GM23248 (cell line): ENCODE measurements around the gene EFCAB6. TPM values are rescaled to one million over a fixed set of nuclear protein-coding genes. Genes with fewer than 3 reads are reported as not detected.

Experiments used
- DNase-seq: peaks from one replicate; pipeline ENCODE4 v3.0.0-alpha.2; 2015
- H2AFZ ChIP-seq: fragments of 200-600 bp; sonication (generic); 2 replicates; pipeline ENCODE4 v1.6.1; 2016; ENCODE audit warnings: antibody characterized with exemption
- H3F3A ChIP-seq: fragments of 200-600 bp; sonication (generic); 2 replicates; pipeline ENCODE4 v1.6.1; 2016; ENCODE audit warnings: mild to moderate bottlenecking, antibody characterized with exemption, mixed run types; ENCODE audit not compliant: insufficient read depth
- H3K27ac ChIP-seq: fragments of 200-600 bp; sonication (generic); 2 replicates; pipeline ENCODE4 v1.5.1; 2016; ENCODE audit warnings: mild to moderate bottlenecking
- H3K27me3 ChIP-seq: fragments of 200-600 bp; sonication (generic); replicated peaks from 2 replicates; pipeline ENCODE4 v1.6.1; 2016; ENCODE audit warnings: mild to moderate bottlenecking; ENCODE audit not compliant: insufficient read depth
- H3K36me3 ChIP-seq: fragments of 200-600 bp; sonication (generic); 2 replicates; pipeline ENCODE4 v1.6.1; 2016; ENCODE audit warnings: low read depth, mild to moderate bottlenecking
- H3K4me1 ChIP-seq: fragments of 200-600 bp; sonication (generic); 2 replicates; pipeline ENCODE4 v1.6.1; 2016; ENCODE audit warnings: mild to moderate bottlenecking; ENCODE audit not compliant: insufficient read depth
- H3K4me2 ChIP-seq: fragments of 200-600 bp; sonication (generic); one replicate; pipeline ENCODE4 v1.6.1; 2016; ENCODE audit warnings: mild to moderate bottlenecking; ENCODE audit not compliant: unreplicated experiment
- H3K4me3 ChIP-seq: fragments of 200-600 bp; sonication (generic); 2 replicates; pipeline ENCODE4 v1.5.1; 2016; ENCODE audit warnings: mild to moderate bottlenecking
- H3K79me2 ChIP-seq: fragments of 200-600 bp; sonication (generic); 2 replicates; pipeline ENCODE4 v1.6.1; 2016; ENCODE audit warnings: mild to moderate bottlenecking; ENCODE audit not compliant: insufficient read depth
- H3K9ac ChIP-seq: fragments of 200-600 bp; sonication (generic); 2 replicates; pipeline ENCODE4 v1.6.1; 2016; ENCODE audit warnings: mild to moderate bottlenecking
- H3K9me2 ChIP-seq: fragments of 200-600 bp; sonication (generic); 2 replicates; pipeline ENCODE4 v1.6.1; 2016; ENCODE audit warnings: mixed run types, mild to moderate bottlenecking, moderate library complexity; ENCODE audit not compliant: insufficient read depth
- H3K9me3 ChIP-seq: fragments of 200-600 bp; sonication (generic); one replicate; pipeline ENCODE4 v1.6.1; 2017; ENCODE audit warnings: low read depth
- H4K20me1 ChIP-seq: fragments of 200-600 bp; sonication (generic); 2 replicates; pipeline ENCODE4 v1.6.0; 2016; ENCODE audit not compliant: insufficient read depth
- EZH2 ChIP-seq: fragments of 200-600 bp; sonication (generic); IDR thresholded peaks from 2 replicates; pipeline ENCODE4 v1.6.1; 2018; ENCODE audit warnings: antibody characterized with exemption, mild to moderate bottlenecking; ENCODE audit not compliant: insufficient read depth, poor library complexity, severe bottlenecking
- EZH2phosphoT487 ChIP-seq: fragments of 200-600 bp; sonication (generic); IDR thresholded peaks from 2 replicates; pipeline ENCODE4 v1.6.1; 2018; ENCODE audit warnings: antibody characterized with exemption, moderate library complexity, mild to moderate bottlenecking, low read depth; ENCODE audit not compliant: insufficient read depth
- WGBS, 2 experiments: methylation state at CpG; one replicate each; pipeline ENCODE4 v1.1.6; 2015 to 2017; ENCODE audit warnings: low lambda C conversion rate in 2 of 2, low coverage in 1 of 2; ENCODE audit errors: missing lambda C conversion rate in 2 of 2; 5-methylcytosine and 5-hydroxymethylcytosine counted together
- in situ Hi-C: fragments of 300-500 bp; cut with MboI; formaldehyde crosslinking; loops from 2 replicates; pipeline ENCODE4 v1.15.0; 2020
- polyA plus RNA-seq: library from polyadenylated mRNA; unstranded; fragments of >200 nt; fragmentation: Nextera tagmentation; extraction: Ambion mirVana; gene quantifications from 2 replicates; pipeline ENCODE4 v1.2.1, GENCODE V29; 2016
- total RNA-seq: library from RNA; depleted of rRNA; stranded (reverse); fragments of >200 nt; shearing (Covaris generic); gene quantifications from 2 replicates; pipeline ENCODE4 v1.2.3, GENCODE V29; 2014

Gene EFCAB6
- total and polyA plus RNA-seq, 2 experiments from 2014 or later: 1.5 to 2.1 TPM

DNA sequence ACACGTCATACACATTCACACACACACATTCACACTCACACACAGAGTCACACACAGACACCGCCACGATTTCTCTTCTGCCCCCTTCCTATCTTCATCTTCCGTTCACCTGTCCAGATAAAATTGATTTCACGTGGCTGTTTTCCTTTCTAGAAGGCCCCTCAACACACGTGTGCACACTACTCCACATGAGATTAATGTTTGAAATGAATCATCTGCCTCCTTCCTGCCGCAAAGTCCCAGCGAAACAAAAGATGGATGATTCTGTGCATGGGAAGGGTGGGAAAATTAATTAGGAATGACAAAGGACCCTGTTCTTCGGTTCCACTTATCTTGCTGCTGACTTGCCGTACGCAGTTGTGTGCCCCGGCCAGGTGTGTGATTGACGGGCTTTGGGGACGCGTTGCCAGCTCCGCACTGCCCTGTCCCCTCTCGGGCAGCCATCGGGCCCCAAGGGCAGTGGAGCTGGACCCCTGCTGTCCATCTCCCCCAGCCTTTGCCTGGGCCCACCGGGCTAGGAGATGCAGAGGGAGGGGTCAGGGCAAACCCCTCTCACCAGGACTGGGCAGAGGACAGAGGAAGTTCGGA is 326.5 kb downstream of the EFCAB6 start:
- no peak overlapping the region for H3K4me2 ChIP-seq
- H2AFZ ChIP-seq: no peak overlapping the region
- no peaks in the 10 kb centered on the region for H3K9me3 ChIP-seq
- in situ Hi-C loops: no loop called here
- no peaks in the 10 kb centered on the region for H3F3A ChIP-seq
- no peak overlapping the region for H3K27ac ChIP-seq
- no peak overlapping the region for H3K9ac ChIP-seq
- WGBS, 2 experiments: 54 to 56% methylated on average over 20 of the region's 20 CpGs
- no peaks in the 10 kb centered on the region for H3K9me2 ChIP-seq
- no peak overlapping the region for H3K4me3 ChIP-seq
- TF ChIP-seq EZH2phosphoT487 (no peak), EZH2 (no peak)
- no peaks in the 10 kb centered on the region for H3K79me2 ChIP-seq
- H3K36me3 ChIP-seq: no peaks in the 10 kb centered on the region
- H3K4me1 ChIP-seq: no peaks in the 10 kb centered on the region
- no peaks in the 10 kb centered on the region; the same call in 1 of the 2 replicates for H3K27me3 ChIP-seq
- DNase-seq: no peak
- H4K20me1 ChIP-seq: no peaks in the 10 kb centered on the region

DNA sequence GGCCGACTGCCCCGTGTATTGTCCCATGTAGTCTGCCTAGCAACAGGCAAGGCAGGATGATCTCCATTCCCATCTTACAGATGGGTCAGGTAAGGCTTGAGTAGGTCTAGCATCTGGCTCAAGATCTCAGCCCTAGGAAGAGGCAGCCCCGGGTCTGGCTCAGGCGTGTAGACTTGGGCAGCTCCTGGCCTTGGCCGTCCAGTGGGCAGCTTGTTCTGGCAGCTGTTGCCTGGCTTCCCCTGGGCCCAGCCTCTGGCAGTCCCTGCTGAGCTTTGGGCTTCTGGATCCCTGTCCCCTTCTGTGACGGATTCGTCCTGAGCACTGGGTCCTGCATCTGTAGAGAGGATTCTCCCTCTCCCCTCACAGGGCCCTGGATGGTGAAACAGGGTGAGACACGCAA is 327.9 kb downstream of the EFCAB6 start:
- no peaks in the 10 kb centered on the region; the same call in 1 of the 2 replicates for H3K27me3 ChIP-seq
- no peaks in the 10 kb centered on the region for H3K79me2 ChIP-seq
- no peak overlapping the region for H3K27ac ChIP-seq
- 69 to 76% methylated on average over 8 of the region's 8 CpGs for WGBS, 2 experiments
- no peaks in the 10 kb centered on the region for H3K9me2 ChIP-seq
- in situ Hi-C loops: no loop called here
- no peaks in the 10 kb centered on the region for H3K4me1 ChIP-seq
- no peaks in the 10 kb centered on the region for H3K36me3 ChIP-seq
- H3K4me3 ChIP-seq: no peak overlapping the region
- no peaks in the 10 kb centered on the region for H3K9me3 ChIP-seq
- H3K9ac ChIP-seq: no peak overlapping the region
- H4K20me1 ChIP-seq: no peaks in the 10 kb centered on the region
- no peak overlapping the region for H2AFZ ChIP-seq
- TF ChIP-seq EZH2phosphoT487: no peak
- TF ChIP-seq EZH2: no peak
- H3F3A ChIP-seq: no peaks in the 10 kb centered on the region
- DNase-seq: no peak
- H3K4me2 ChIP-seq: no peak overlapping the region

DNA sequence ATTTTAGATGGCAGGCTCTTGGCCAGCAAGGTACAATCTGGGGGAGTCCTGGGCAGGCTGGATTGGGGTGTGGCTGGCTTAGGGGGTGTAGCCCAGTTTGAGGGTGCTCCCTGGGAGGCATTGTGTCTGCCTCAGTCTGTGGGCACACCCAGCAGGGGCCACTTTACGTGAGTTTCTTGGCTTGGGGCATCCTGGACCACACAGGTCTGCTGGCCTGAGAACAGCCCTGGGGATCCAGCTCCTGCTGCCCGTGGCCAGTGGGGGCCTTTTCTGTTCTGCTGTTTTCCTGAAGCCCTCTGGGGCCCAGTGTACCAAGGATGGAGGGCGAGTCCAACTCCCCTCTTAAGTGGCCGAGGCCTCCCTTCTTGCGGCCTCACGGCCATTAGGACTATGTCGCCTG is 328.4 kb downstream of the EFCAB6 start:
- H3K9me2 ChIP-seq: no peaks in the 10 kb centered on the region
- in situ Hi-C loops: no loop called here
- H3K4me1 ChIP-seq: no peaks in the 10 kb centered on the region
- no peaks in the 10 kb centered on the region for H3K79me2 ChIP-seq
- DNase-seq: no peak
- TF ChIP-seq EZH2phosphoT487 (no peak), EZH2 (no peak)
- no peaks in the 10 kb centered on the region for H3F3A ChIP-seq
- no peaks in the 10 kb centered on the region for H3K36me3 ChIP-seq
- no peak overlapping the region for H3K4me3 ChIP-seq
- WGBS, 2 experiments: 29 to 62% methylated on average over 3 to 7 of the region's 7 CpGs
- H2AFZ ChIP-seq: no peak overlapping the region
- H4K20me1 ChIP-seq: no peaks in the 10 kb centered on the region
- no peak overlapping the region for H3K27ac ChIP-seq
- no peaks in the 10 kb centered on the region for H3K9me3 ChIP-seq
- H3K27me3 ChIP-seq: no peaks in the 10 kb centered on the region; the same call in 1 of the 2 replicates
- H3K4me2 ChIP-seq: no peak overlapping the region
- H3K9ac ChIP-seq: no peak overlapping the region

DNA sequence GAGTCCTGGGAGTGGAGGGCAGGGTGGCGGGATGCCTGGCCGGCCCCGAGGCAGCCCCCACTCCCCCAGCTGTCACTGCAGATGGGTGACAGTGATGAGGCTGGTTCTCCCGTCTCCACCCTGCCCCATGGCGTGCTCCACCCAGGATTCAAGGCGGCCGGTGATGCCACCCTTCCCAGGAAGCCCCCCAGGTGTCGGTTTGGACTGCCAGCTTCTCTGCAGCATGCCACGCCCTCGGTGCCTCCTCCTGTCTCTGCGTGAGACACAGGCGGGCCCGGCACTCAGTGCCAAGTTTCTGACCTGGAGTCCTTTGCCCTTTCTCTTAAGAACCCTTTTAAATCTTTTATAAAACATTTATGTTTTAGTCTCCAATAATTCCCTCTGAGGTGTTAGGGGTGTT is 328.8 kb downstream of the EFCAB6 start:
- Histone ChIP-seq H3K9me3 (no peaks in the 10 kb centered on the region), H3F3A (no peaks in the 10 kb centered on the region), H3K4me3 (no peak overlapping the region), H3K9me2 (no peaks in the 10 kb centered on the region), H3K79me2 (no peaks in the 10 kb centered on the region), H4K20me1 (no peaks in the 10 kb centered on the region), H3K27ac (no peak overlapping the region), H2AFZ (no peak overlapping the region), H3K4me1 (no peaks in the 10 kb centered on the region), H3K4me2 (no peak overlapping the region), H3K9ac (no peak overlapping the region), H3K27me3 (no peaks in the 10 kb centered on the region; the same call in 1 of the 2 replicates), H3K36me3 (no peaks in the 10 kb centered on the region)
- in situ Hi-C loops: no loop called here
- DNase-seq: no peak
- WGBS, 2 experiments: 42 to 60% methylated on average over 13 of the region's 13 CpGs
- TF ChIP-seq EZH2 (no peak), EZH2phosphoT487 (no peak)

DNA sequence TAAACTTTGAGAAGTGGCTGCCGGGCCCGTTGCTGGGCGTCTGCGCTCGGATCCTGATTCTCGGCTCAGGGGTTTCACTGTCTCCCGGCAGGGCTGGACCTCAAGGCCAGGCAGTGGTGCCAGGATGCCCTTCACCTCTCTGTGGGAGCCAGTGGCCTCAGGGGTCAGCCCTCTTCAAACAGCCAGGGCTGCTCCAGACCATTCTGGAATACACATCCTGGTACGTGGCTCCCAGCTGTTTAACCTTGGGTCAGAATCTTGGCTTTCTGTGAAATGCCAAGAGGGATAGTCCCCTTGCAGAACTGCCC is 329.8 kb downstream of the EFCAB6 start:
- no peak overlapping the region for H2AFZ ChIP-seq
- no peaks in the 10 kb centered on the region for H3K36me3 ChIP-seq
- no peak for DNase-seq
- H3K9me2 ChIP-seq: no peaks in the 10 kb centered on the region
- H3F3A ChIP-seq: no peaks in the 10 kb centered on the region
- no peaks in the 10 kb centered on the region for H3K4me1 ChIP-seq
- no peaks in the 10 kb centered on the region for H4K20me1 ChIP-seq
- H3K4me3 ChIP-seq: no peak overlapping the region
- in situ Hi-C loops: no loop called here
- no peaks in the 10 kb centered on the region; the same call in 1 of the 2 replicates for H3K27me3 ChIP-seq
- TF ChIP-seq EZH2phosphoT487: no peak
- no peak for TF ChIP-seq EZH2
- no peak overlapping the region for H3K4me2 ChIP-seq
- H3K27ac ChIP-seq: no peak overlapping the region
- no peaks in the 10 kb centered on the region for H3K9me3 ChIP-seq
- 1 to 2% methylated on average over 8 of the region's 8 CpGs for WGBS, 2 experiments
- no peaks in the 10 kb centered on the region for H3K79me2 ChIP-seq
- H3K9ac ChIP-seq: no peak overlapping the region
